Hematopoietic multipotent progenitor cell treated with erythropoietin and hydrocortisone succinate and interleukin-3 and kit ligand, for 17 days (in vitro differentiated cells): ENCODE measurements around the gene TBC1D32.
"Not testable (repeated sequence)": the region's sequence is repeated elsewhere in the genome, so short reads cannot be mapped to it uniquely, and the experiment has no call there.

Experiments
- DNase-seq: peaks from one replicate; pipeline ENCODE4 v3.0.0-alpha.2; 2015; ENCODE audit warnings: low spot score

The TBC1D32 gene

DNA sequence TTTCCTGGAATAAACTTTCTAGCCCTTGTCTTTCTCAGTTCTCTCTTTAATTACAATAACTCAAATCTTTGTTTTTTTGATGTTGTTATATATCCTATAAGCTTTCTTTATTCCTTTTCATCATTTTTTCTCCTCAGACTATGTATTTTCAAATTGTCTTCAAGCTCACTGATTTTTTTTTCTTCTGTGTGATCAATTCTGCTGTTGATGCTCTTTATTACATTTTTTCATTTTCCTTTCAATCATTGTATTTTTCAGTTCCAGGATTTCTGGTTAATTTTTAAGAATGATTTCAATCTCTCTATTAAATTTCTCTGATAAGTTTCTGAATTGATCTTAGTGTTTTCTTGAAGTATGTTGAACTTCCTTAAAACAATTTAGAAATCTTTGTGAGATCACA, 209.7 kb downstream of the TBC1D32 start:
- no peak for DNase-seq

DNA sequence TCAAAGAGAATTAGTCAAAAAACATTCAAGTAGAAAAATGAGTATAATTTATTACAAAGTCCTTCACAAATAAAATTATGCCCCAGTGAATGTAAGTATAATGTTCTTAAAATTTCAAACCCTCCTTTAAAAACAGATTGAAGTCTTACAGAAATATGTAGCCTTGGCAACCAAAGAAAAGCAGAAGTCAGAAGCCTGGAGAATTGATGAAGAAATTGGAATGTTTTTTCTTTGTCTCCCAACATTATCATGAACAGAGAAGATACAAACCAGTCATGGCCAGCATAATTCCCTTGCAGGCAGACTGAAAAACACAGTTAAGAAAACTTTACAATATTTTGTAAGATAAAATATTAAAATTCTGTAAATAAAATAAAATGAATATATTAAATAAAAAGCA, 221.9 kb downstream of the TBC1D32 start:
- no peak for DNase-seq

DNA sequence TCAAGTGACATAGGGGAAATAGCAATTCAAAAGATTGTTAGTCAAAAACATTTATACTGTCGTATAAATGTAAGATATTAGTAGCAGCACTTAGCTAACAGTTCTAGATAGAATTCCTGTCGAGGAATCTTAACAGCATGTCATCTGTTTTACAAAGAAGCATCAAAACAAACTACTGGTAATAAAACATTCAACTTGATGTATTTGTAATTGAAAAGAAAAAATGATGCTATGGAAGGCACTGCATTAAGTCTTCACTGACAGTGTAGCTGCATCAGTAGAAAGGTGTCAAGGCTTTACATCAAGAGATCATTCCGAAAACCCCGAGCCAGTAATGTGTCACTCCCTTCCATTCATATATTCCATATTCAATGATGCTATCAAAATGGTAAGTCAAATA, 223.5 kb downstream of the TBC1D32 start:
- no peak for DNase-seq

DNA sequence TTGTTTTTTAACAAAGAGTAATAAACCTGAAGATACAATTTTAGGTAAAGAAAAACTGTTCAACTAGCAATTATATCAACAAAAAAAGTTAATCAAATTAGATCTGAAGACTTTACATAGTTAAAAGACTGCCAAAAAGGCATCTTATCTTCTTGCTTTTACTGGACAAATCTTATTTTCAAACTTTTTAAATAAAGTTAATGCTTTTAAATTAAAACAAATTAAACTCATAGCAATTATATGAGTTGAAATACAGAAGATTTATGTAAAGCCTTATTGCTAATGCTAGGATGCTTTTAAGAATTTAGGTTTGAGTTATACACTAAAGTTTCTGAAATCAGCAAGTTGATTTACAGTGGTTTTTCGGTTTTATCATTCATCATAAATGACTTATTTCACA, 227.3 kb downstream of the TBC1D32 start:
- DNase-seq, result no peak

DNA sequence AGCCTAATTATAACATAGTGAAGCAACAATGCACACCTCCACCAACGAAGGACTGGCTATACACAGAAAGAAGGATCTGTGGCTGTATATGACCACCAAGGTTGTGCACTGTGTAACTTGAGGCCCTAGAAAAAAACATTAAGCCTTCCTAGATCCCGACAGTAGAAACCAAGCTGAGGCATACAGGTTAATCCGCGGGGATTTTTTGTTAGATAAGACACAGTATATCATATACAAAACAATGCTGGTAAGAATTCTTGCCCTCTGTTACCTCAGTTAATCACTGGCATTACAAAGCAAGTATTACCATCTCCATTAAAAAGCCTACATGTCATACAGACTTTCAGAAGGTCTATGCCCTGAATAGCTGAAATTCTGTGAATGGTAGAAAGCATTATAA, 228.8 kb downstream of the TBC1D32 start:
- no peak for DNase-seq

DNA sequence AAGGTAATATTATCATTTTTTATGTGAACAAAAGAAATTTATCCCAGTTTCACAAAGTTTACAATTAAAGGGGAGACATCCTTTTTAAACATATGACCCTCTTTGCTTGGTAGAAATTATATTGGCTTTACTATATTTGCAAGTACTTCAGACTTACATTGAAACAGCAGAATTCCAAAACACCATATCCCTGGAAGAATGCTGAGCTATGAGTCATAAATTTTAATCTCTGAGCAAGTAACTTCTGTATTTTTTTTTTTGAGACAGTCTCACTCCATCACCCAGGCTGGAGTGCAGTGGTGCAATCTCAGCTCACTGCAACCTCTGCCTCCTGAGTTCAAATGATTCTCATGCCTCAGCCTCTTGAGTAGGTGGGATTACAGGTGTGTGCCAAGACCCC, 240.4 kb downstream of the TBC1D32 start:
- no peak for DNase-seq

DNA sequence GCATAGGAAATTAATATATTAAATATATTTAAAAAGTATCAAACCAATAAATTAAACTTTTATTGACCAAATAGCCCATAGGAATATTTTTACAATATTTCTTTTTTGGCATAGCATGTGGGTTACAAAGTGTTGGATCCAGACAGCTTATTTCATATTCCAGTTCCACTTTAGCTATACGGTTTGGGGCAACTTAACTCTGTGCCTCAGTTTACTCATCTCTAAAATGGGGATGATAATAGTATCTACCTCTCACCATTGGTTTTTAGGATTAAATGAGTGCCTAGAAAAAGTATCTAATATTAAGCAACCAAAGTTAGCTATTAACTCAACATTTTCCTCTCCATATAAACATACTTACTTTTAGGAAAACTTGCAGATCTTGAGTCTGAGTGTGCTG, 243.8 kb downstream of the TBC1D32 start:
- DNase-seq, result no peak

DNA sequence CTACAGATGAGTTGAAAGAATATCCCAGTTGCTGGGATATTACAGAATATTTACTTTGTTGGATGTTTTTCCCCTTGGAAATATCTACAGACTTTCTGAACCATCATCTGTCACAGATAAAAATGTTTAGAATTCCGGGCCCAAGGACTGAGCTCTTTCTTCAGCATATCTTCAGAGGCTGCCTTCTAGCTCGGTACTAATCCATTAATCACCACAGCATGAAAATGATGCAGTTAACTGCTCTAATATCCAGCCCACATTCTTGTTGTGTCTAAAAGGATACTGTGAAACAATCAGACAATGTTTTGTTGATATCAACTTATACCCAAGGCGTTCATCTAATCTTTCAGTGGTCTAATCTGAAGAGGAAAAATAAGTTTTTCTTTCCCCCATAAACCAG, 247.4 kb downstream of the TBC1D32 start:
- no peak for DNase-seq

DNA sequence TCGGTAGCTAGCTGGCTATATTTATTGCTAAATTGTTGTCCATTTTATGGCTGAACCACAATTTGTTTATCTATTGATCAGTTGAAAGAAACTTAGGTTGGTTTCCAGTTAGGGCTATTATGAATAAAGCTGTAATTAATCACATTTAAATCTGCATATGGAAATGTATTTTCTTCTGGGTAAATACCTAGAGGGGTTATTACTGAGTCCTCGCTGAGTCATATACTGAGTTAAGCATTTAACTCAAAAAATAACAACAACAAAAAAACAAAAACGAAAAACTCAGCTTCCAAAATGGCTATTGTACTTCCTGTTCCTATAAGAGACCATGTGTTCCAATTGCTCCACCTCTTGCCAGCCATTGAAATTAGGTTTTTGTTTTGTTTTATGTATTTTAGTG, 258.2 kb downstream of the TBC1D32 start:
- no peak for DNase-seq

DNA sequence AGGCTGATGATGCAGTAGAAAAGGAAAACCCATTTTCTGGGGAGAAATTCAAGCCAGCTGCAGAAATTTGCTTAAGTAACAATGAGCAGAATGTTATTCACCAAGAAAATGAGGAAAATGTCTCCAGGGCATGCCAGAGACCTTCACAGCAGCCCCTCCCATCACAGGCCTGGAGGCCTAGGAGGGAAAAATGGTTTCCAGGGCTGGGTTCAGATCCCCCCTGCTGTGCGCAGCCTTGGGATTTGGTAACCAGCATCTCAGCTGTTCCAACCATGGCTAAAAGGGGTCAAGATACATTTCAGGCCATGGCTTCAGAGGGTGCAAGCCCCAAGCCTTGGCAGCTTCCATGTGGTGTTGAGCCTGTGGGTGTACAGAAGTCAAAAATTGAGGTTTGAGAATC, 265.5 kb downstream of the TBC1D32 start:
- not testable (repeated sequence) for DNase-seq

DNA sequence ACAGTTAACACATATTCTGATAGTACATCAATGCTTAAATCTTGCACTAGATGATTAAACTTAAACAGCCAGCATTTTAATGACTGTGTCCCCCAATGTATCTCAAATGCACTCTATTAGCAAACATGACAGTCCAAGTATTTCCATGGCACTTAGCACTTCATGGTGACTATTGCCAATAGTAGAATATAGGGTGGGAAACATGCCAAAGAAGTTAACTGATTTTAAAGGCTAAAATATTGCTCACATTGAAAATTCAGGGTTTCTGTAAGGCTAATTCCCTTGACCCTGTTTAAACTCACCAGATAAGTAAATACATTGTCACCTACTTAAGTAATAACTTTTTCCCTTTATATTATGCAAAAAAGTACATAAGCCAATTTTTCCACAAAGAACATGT, 266.9 kb downstream of the TBC1D32 start:
- no peak for DNase-seq

DNA sequence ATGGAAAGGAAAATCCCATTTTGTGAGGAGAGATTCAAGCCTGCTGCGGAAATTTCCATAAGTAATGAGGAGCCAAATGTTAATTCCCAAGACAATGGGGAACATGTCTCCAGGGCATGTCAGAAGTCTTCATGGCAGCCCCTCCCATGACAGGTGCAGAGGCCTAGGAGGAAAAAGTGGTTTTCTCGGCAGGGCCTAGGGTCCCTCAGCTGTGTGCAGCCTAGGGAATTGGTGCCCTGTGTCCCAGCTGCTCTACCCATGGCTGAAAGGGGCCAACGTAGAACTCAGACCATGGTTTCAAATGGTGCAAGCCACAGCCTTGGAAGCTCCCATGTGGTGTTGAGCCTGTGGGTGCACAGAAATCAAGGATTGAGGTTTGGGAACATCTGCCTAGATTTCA, 269.9 kb downstream of the TBC1D32 start:
- DNase-seq, result no peak

DNA sequence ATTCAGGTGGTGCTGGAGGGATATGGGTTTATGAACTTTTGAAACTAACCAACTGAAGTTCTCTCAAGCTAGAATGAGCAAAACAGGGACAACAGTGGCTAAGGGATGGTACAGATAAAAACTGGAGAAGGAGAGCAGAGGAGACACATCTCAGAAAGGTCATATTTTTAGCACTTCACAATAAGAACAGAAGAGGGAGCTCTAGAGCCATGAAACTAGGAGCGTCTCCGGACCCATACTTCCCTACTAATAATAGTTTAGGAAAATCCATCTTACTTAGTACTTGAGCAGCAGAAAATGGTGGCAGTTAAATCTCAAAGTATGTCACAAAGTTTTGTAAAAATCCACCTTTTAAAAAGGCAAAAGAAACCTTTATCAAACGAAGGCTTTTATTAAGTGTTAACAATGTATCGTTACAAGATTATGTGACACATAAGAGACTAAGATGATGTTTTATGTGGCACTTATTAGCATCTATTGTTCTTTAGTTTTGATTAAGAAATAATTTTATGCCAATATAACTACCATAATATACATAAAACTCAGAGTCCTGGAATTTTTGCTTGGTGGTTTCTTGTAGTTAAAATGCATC, 278.6 kb downstream of the TBC1D32 start:
- peak; percentile 47 for DNase-seq

DNA sequence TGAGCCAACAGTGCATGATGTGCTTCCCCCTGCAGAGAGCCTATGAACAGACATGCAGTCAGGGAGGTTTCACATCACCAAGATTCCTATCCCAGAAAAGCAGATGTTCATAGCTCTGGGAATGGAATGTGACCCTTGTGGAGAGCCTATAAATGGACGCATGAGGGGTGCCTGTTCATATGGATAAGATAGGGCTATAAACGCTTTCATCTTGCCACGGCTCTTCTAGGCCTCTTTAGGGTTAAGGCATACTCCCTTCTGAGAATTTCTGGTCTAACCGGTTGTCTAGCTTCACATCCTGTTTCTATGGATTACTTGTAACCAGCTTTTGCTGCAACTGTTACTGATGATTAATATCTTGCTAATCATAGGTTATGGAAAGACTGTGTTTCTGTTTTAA, 285.7 kb downstream of the TBC1D32 start:
- not testable (repeated sequence) for DNase-seq

DNA sequence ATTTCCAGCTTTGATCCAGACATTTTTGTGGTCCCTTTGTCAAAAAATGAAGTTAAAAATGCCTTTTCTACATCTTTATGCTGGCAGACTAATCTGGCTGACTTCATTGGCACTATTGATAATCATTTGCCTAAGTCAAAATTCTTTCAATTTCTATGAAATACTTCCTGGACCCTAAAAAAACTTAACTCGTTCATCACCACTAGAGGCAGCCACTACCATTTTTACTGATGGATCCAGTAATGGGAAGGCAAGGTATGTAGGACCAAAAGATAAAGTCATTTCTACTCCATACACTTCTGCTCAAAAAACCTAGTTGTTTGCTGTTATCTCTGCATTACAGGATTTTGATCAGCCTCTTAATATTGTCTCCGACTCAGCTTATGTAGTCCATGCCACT, 289.4 kb downstream of the TBC1D32 start:
- not testable (repeated sequence) for DNase-seq

DNA sequence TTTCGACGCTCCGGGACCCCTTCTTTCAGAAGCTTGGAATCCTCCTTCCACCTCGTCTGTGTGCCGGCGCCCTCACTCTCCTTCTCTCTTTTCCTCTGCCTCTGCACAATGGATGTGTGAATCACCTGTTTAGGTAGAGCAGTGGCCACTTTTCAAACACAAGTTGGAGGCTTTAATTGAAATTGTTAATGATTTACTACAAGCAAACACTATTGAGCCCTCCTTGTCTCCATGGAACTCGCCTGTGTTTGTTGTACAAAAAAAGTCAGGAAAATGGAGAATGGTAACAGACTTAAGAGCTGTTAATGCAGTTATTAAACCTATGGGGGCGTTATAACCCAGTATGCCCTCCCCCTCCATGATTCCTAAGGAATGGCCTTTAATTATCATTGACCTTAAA, 290.6 kb downstream of the TBC1D32 start:
- not testable (repeated sequence) for DNase-seq

DNA sequence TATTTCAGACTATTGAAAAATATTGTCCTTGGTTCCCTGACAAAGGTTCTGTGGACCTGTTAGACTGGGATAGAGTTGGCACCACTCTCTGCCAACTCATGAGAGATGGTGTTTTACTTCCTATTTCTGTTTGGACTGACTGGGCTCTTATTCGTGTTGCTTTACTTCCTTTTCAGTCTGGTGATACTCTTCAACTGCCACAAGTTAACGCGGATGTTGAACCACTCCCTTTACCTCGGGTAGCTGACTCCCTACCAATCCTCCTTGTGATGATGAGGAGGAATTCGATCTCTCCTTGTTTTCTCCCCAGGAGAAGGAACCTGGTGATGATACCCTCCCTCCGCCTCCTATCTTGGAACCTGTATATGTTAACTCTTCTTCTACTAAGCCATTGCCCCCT, 291.1 kb downstream of the TBC1D32 start:
- not testable (repeated sequence) for DNase-seq

DNA sequence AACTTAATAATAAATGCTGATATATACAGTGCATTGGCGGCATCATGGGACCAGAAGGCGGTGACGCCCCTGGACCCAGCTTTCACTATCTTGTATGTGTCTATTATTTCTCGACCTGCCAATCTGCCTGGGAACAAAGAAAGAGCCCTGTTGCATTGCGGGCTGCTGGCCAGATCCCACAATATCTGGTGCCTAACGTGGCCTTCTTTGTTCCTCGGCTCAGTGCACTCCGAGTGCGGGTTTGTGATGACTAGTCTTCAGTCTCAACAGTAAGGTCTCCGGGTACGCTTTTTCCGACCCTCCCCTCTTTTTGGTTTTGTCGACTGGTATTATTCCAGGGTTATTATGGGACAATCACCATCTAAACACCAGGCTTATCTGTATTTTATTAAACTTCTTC, 291.5 kb downstream of the TBC1D32 start:
- no peak for DNase-seq

DNA sequence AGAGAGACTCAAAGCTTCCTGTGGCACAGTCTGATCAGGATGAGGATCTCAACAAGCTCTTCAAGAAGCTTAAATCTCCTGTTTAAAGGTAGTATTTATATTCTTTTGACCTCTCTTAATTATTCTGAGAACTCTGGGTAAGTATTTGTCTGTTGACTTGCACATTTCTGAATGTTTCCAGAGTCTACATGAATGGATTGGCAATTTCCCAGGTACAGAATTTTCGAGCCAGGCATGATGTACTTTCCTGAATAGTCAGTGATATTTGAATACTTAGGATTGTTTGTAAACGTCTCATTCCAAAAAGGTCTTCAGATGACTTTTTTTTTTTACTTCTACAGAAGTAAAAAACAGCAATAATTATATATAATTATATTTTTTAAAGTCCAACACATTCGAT, 293.4 kb downstream of the TBC1D32 start:
- no peak for DNase-seq

DNA sequence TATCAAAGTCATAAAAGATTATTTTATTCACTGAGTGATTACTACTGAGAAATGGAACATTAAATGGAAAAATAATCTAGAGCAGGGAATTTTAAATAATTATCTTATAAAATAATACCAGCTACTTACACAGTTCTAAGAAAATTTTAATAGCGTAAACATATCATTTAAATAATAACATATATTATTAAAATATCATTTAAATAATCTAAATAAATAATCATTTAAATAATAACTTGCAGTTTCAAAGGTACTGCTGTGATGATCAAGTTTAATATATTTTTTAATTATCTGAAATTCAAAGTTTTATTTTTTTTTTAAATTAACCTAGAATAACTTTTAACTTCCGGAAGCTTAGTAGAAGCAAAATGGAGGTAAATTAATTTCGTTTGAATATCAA, 301.2 kb downstream of the TBC1D32 start:
- no peak for DNase-seq

DNA sequence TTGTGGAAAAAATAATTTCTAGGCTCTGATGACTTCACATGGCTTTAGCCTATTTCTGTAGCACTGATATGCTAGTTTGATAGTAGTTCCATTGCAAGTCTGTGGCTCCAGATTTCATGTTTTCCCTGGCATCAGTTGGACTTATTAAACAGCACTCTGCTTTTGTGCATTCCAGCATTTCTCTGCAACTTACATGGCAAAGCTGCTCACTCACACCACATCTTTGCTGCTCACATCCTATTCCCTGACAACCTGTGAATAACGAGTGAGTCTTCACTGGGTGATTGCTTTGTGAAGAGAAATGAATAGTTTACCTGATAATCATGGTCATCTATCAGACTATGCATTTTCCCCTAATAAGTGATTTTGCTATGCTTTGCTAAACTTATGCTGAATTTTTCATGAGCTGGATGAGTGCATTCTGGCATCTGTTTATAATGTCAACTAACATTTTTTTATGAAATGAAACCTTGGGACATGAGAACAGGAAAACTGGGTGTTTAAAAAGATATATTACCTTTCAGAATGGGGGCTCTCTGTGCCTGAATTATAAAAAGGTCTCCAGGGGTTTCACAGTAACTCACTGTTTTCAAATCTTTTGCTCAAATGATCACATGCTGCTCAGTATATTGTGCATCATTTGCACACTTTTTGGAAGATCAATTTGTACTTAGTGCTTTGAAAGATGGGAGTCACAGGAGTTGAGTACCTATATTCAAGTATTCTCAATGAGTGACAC, 301.8 kb downstream of the TBC1D32 start:
- no peak for DNase-seq
